H1 (cell line): ENCODE measurements around the gene SMAP1. TPM values are rescaled to one million over a fixed set of nuclear protein-coding genes. Genes with fewer than 3 reads are reported as not detected.

Source experiments
- CTCF ChIA-PET: fragments of 300-600 bp; sonication (Branson Sonifier 250); formaldehyde crosslinking; loops from one replicate; lab custom pipeline; 2021; ENCODE audit not compliant: partially characterized antibody; lab: Charles Lee
- POLR2A ChIA-PET: fragments of 300-600 bp; sonication (Branson Sonifier 250); formaldehyde crosslinking; loops from one replicate; lab custom pipeline; 2021; ENCODE audit warnings: inconsistent platforms; ENCODE audit not compliant: partially characterized antibody; lab: Charles Lee
- DNase-seq, 2 experiments: peaks; one replicate each; pipeline versions ENCODE4 v3.0.0 to v3.0.0-alpha.2; 2010 to 2022; ENCODE audit warnings: low spot score in 2 of 2, low read depth in 1 of 2, mixed read lengths in 1 of 2
- FAIRE-seq: peaks from 2 replicates; lab custom pipeline; 2011; peaks lifted over from hg19 to GRCh38; lab: Jason Lieb, UNC
- H2AFZ ChIP-seq: 2 replicates; pipeline ENCODE4 v1.8.1; 2012; ENCODE audit warnings: low read length, inconsistent platforms
- H2AK5ac ChIP-seq: 2 replicates; pipeline ENCODE4 v1.6.1; 2013; ENCODE audit warnings: low read depth, low read length
- H2BK120ac ChIP-seq: replicated peaks from 2 replicates; pipeline ENCODE3; 2013; ENCODE audit warnings: low read depth, low read length, inconsistent platforms
- H2BK12ac ChIP-seq: 2 replicates; pipeline ENCODE4 v1.6.1; 2013; ENCODE audit warnings: low read depth, low read length
- H2BK15ac ChIP-seq: 2 replicates; pipeline ENCODE4 v1.6.1; 2013; ENCODE audit warnings: low read length
- H2BK20ac ChIP-seq: 2 replicates; pipeline ENCODE4 v1.6.1; 2013; ENCODE audit warnings: low read length
- H2BK5ac ChIP-seq: 2 replicates; pipeline ENCODE4 v1.6.1; 2013; ENCODE audit warnings: low read depth, low read length
- H3K14ac ChIP-seq: 2 replicates; pipeline ENCODE4 v1.6.1; 2013; ENCODE audit warnings: inconsistent platforms; ENCODE audit not compliant: insufficient read length
- H3K18ac ChIP-seq: 2 replicates; pipeline ENCODE4 v1.6.1; 2013; ENCODE audit warnings: low read length; ENCODE audit errors: extremely low read depth
- H3K23ac ChIP-seq: 2 replicates; pipeline ENCODE4 v1.6.1; 2013; ENCODE audit warnings: inconsistent platforms; ENCODE audit not compliant: insufficient read length
- H3K23me2 ChIP-seq: 2 replicates; pipeline ENCODE4 v1.6.1; 2013; ENCODE audit warnings: low read depth, low read length
- H3K27ac ChIP-seq: 2 replicates; pipeline ENCODE4 v1.6.1; 2011; ENCODE audit warnings: low read depth, low read length, inconsistent platforms
- H3K27me3 ChIP-seq, 4 experiments: replicated peaks in 1 of 4; 1 replicate in 1 of 4; 2 replicates in 3 of 4; pipeline versions ENCODE4 v1.6.1 to v1.8.1; 2011 to 2013; ENCODE audit warnings: low read length in 3 of 4, mild to moderate bottlenecking in 3 of 4, inconsistent platforms in 2 of 4, mixed read lengths in 2 of 4, moderate library complexity in 1 of 4; ENCODE audit not compliant: control insufficient read depth in 3 of 4, insufficient read depth in 3 of 4; ENCODE audit errors: extremely low read depth in 1 of 4
- H3K36me3 ChIP-seq, 4 experiments: 2 replicates each; pipeline versions ENCODE4 v1.6.1 to v1.8.1; 2011 to 2013; ENCODE audit warnings: mild to moderate bottlenecking in 4 of 4, low read length in 3 of 4, moderate library complexity in 2 of 4, control low read depth in 1 of 4, inconsistent platforms in 1 of 4; ENCODE audit not compliant: insufficient read depth in 4 of 4, control insufficient read depth in 2 of 4
- H3K4ac ChIP-seq: replicated peaks from 2 replicates; pipeline ENCODE3; 2013; ENCODE audit warnings: low read length, low read depth, mixed read lengths, inconsistent platforms; ENCODE audit not compliant: insufficient read length
- H3K4me1 ChIP-seq, 4 experiments: replicated peaks in 1 of 4; 1 replicate in 1 of 4; 2 replicates in 3 of 4; pipeline versions ENCODE4 v1.6.1 to v1.8.1; 2011 to 2013; ENCODE audit warnings: low read length in 3 of 4, inconsistent platforms in 2 of 4, mixed read lengths in 1 of 4; ENCODE audit not compliant: insufficient read depth in 4 of 4, control insufficient read depth in 3 of 4
- H3K4me2 ChIP-seq, 2 experiments: 2 replicates each; pipeline versions ENCODE4 v1.6.1 to v1.8.1; 2011 to 2013; ENCODE audit warnings: low read depth in 2 of 2, low read length in 2 of 2, control low read depth in 1 of 2, inconsistent platforms in 1 of 2, mild to moderate bottlenecking in 1 of 2; ENCODE audit not compliant: insufficient read depth in 1 of 2
- H3K4me3 ChIP-seq, 4 experiments: fragments of 200-600, 300-600 bp in 1 of 4; sonication (generic), shearing (Covaris generic), sonication (Bioruptor Twin) in 1 of 4; 2 replicates each; pipeline versions ENCODE4 v1.5.1 to v1.8.1; 2011 to 2016; ENCODE audit warnings: low read length in 4 of 4, low read depth in 3 of 4, control low read depth in 2 of 4, inconsistent platforms in 2 of 4, mild to moderate bottlenecking in 2 of 4, mixed read lengths in 1 of 4, moderate library complexity in 1 of 4; ENCODE audit not compliant: insufficient read depth in 2 of 4; ENCODE audit errors: extremely low read depth in 1 of 4
- H3K56ac ChIP-seq: replicated peaks from 2 replicates; pipeline ENCODE3; 2013; ENCODE audit warnings: low read depth, mild to moderate bottlenecking, mixed read lengths, low read length, inconsistent platforms; ENCODE audit not compliant: insufficient read length
- H3K79me1 ChIP-seq: 2 replicates; pipeline ENCODE4 v1.6.1; 2013; ENCODE audit warnings: low read depth, low read length, control low read depth
- H3K79me2 ChIP-seq, 2 experiments: 2 replicates each; pipeline versions ENCODE4 v1.6.1 to v1.8.1; 2012 to 2013; ENCODE audit warnings: low read length in 2 of 2, mild to moderate bottlenecking in 2 of 2, inconsistent platforms in 1 of 2; ENCODE audit not compliant: insufficient read depth in 2 of 2, control insufficient read depth in 1 of 2
- H3K9ac ChIP-seq, 4 experiments: replicated peaks in 1 of 4; 1 replicate in 1 of 4; 2 replicates in 3 of 4; pipeline versions ENCODE4 v1.6.1 to v1.8.1; 2011 to 2013; ENCODE audit warnings: low read depth in 3 of 4, low read length in 3 of 4, control low read depth in 2 of 4, mild to moderate bottlenecking in 2 of 4, moderate library complexity in 2 of 4, inconsistent platforms in 1 of 4; ENCODE audit errors: extremely low read depth in 1 of 4
- H3K9me3 ChIP-seq, 2 experiments: 2 replicates each; pipeline versions ENCODE4 v1.6.1 to v1.8.1; 2012 to 2013; ENCODE audit warnings: mild to moderate bottlenecking in 2 of 2, moderate library complexity in 2 of 2, control low read depth in 1 of 2, inconsistent platforms in 1 of 2, low read depth in 1 of 2, low read length in 1 of 2, mixed read lengths in 1 of 2; ENCODE audit not compliant: insufficient read depth in 2 of 2
- H4K20me1 ChIP-seq, 2 experiments: replicated peaks in 1 of 2; 2 replicates each; pipeline versions ENCODE3 to v1.8.1; 2011 to 2013; ENCODE audit warnings: inconsistent platforms in 2 of 2, low read length in 2 of 2, mild to moderate bottlenecking in 1 of 2; ENCODE audit not compliant: insufficient read depth in 2 of 2, control insufficient read depth in 1 of 2
- H4K5ac ChIP-seq: 2 replicates; pipeline ENCODE4 v1.6.1; 2013; ENCODE audit warnings: low read length, low read depth, mixed read lengths, inconsistent platforms; ENCODE audit not compliant: insufficient read length
- H4K8ac ChIP-seq: 2 replicates; pipeline ENCODE4 v1.8.0; 2013; ENCODE audit warnings: mild to moderate bottlenecking, moderate library complexity, low read length, inconsistent platforms; ENCODE audit not compliant: insufficient read depth; ENCODE audit errors: extremely low read depth
- H4K91ac ChIP-seq: replicated peaks from 2 replicates; pipeline ENCODE3; 2013; ENCODE audit warnings: low read length, mixed read lengths, inconsistent platforms; ENCODE audit not compliant: insufficient read length
- CHD1 ChIP-seq: IDR thresholded peaks from 2 replicates; pipeline ENCODE4 v1.6.1; 2012; ENCODE audit warnings: low read depth, low read length, improper control_type of control experiment
- HDAC2 ChIP-seq, 2 experiments: fragments of 300-600 bp in 1 of 2; sonication (generic) in 1 of 2; IDR thresholded peaks; 2 replicates each; pipeline ENCODE4 v1.6.1; 2011 to 2012; ENCODE audit warnings: low read depth in 2 of 2, low read length in 2 of 2, mild to moderate bottlenecking in 2 of 2, moderate library complexity in 2 of 2, borderline replicate concordance in 1 of 2, inconsistent platforms in 1 of 2
- KDM4A ChIP-seq: IDR thresholded peaks from one replicate; pipeline ENCODE4 v1.7.1; 2012; ENCODE audit warnings: low read depth, mild to moderate bottlenecking, moderate library complexity, low read length, inconsistent platforms; ENCODE audit not compliant: severe bottlenecking
- KDM5A ChIP-seq: fragments of 200-600 bp; IDR thresholded peaks from 2 replicates; pipeline ENCODE4 v1.7.1; 2012; ENCODE audit warnings: mild to moderate bottlenecking, low read length, inconsistent platforms, mixed read lengths
- POLR2AphosphoS5 ChIP-seq: IDR thresholded peaks from 2 replicates; pipeline ENCODE4 v1.6.1; 2011; ENCODE audit warnings: low read depth, low read length
- RFX5 ChIP-seq: IDR thresholded peaks from 2 replicates; pipeline ENCODE4 v1.6.1; 2011; ENCODE audit warnings: low read depth, low read length, improper control_type of control experiment, borderline replicate concordance
- SIX5 ChIP-seq: IDR thresholded peaks from 2 replicates; pipeline ENCODE4 v1.6.1; 2011; ENCODE audit warnings: mild to moderate bottlenecking, low read depth, low read length
- SP4 ChIP-seq: IDR thresholded peaks from 2 replicates; pipeline ENCODE4 v1.6.1; 2012; ENCODE audit warnings: low read length, inconsistent platforms
- WGBS, 2 experiments: shearing (Covaris generic) in 1 of 2; methylation state at CpG; one replicate each; pipeline versions ENCODE4 v1.1.6 to v1.1.7; 2013 to 2015; ENCODE audit warnings: low lambda C conversion rate in 2 of 2, mixed read lengths in 2 of 2, inconsistent platforms in 1 of 2, low coverage in 1 of 2, missing lambda C conversion rate in 1 of 2; ENCODE audit not compliant: insufficient replicate concordance in 2 of 2, insufficient coverage in 1 of 2, insufficient read length in 1 of 2; ENCODE audit errors: extremely low coverage in 1 of 2, missing lambda C conversion rate in 1 of 2; 5-methylcytosine and 5-hydroxymethylcytosine counted together
- polyA plus RNA-seq, 7 experiments: library from polyadenylated mRNA; depleted of rRNA in 3 of 7; stranded (reverse) in 5 of 7; unstranded in 2 of 7; fragments of >200 nt in 5 of 7; fragments of 200-250 nt in 2 of 7; gene quantifications; 1 replicate in 5 of 7; 2 replicates in 1 of 7; 4 replicates in 1 of 7; pipeline versions ENCODE4 v1.2.1 to v1.2.3, GENCODE V29; 2011 to 2013; ENCODE audit warnings: missing spikeins in 2 of 7, mixed read lengths in 2 of 7
- total RNA-seq: library from RNA; stranded (reverse); fragmentation: NEBNext Ultra II Directional; extraction: Animal tissue kit (Norgen Biotek cat#: 25700); gene quantifications from 2 replicates; pipeline ENCODE4 v1.2.1, GENCODE V29; 2021
- TF ChIP-seq, protein P1 (sequence below): IDR thresholded peaks from 2 replicates; pipeline ENCODE4 v1.6.1; 2011; ENCODE audit warnings: low read depth, mild to moderate bottlenecking, low read length; ENCODE audit not compliant: insufficient read depth

The SMAP1 gene
- total and polyA plus RNA-seq, 2 of the 8 experiments (the other 6 are each of a cell fraction or from before 2014, with no cell fraction given), result 18.8 to 32.4 TPM

DNA sequence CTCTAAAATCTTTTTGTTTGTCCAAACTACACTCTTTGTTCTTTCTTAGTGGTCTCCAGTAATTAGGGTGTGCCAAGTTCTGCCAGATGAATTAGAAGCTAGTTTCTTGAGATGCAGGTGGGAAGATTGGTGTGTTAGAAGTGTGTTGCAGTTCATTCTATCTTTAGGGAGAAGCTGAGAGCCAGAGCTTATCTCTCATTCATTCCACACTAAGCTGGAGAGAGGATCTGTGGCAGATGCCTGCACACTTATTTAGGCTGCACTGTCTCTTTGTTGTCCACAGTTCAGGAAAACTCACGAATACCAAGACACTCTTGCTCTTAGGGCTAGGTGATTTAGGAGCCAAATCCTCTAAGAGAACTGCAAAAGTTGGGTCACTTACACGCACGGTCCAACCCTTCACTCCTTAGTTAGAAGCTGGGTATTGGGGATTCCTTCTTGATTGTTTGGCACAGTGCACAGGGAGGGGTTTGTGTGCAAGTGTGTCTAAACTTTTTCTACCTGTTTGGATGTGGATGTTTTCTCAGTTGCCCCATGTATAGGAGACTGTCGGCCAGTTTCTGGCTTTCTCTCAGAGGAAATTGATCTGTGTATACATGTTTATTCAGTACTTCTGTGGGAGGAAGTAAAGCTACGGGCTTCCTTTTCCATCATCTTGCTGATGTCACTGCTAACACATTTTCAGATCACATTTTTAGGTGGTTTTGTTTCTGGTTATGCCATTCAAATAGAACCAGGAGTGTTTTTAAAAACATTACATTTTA lies 49.5 kb downstream of the SMAP1 start:
- Histone ChIP-seq H4K20me1 (no peaks in the 10 kb centered on the region), H3K79me1 (peaks cover 3% of the 10 kb centered on the region; the same call in 1 of the 2 replicates), H3K27ac (no peak overlapping the region), H2BK120ac (no peak overlapping the region), H4K91ac (no peak overlapping the region), H3K4ac (no peak overlapping the region), H3K56ac (no peak overlapping the region), H2AFZ (no peak overlapping the region), H3K4me2 (no peak overlapping the region), H3K23me2 (no peaks in the 10 kb centered on the region), H2BK20ac (no peak overlapping the region), H2BK12ac (no peak overlapping the region), H3K4me3 (no peak overlapping the region), H4K5ac (no peak overlapping the region), H3K27me3 (no peaks in the 10 kb centered on the region), H3K23ac (no peak overlapping the region), H3K4me1 (no peaks in the 10 kb centered on the region), H3K18ac (no peak overlapping the region), H2BK5ac (no peak overlapping the region), H4K8ac (no peak overlapping the region), H3K79me2 (peaks cover 0 to 46% of the 10 kb centered on the region in 2 experiments; a peak in 2 of 4 replicates), H3K9me3 (peaks cover 5 to 8% of the 10 kb centered on the region in 2 experiments), H3K14ac (no peak overlapping the region), H2BK15ac (no peak overlapping the region), H3K9ac (no peak overlapping the region), H3K36me3 (no peaks in the 10 kb centered on the region), H2AK5ac (no peak overlapping the region)
- FAIRE-seq, result no peak
- CTCF ChIA-PET, result interaction anchor here (0.5 to 3.5 kb wide), 4 partner anchors 10 to 167 kb away, joined by 5 to 19 read pairs (median 8); no protein-coding TSS in a partner anchor
- no peak for DNase-seq
- 87% methylated on average over 5 of the region's 5 CpGs; no CpG with 5 or more reads in 1 of the 2 experiments for WGBS, 2 experiments
- POLR2A ChIA-PET, result interaction anchor here (1.2 kb wide), 1 partner anchor 9 kb away, joined by 3 read pairs; no protein-coding TSS in a partner anchor
- TF ChIP-seq POLR2AphosphoS5 (no peak), KDM4A (no peak), CHD1 (no peak), HDAC2 (IDR thresholded peaks at IDR 0.05; ENCODE audit: borderline replicate concordance in 1 of 2, low read depth in 2 of 2, low read length in 2 of 2) (no peak), RFX5 (no peak), SP4 (no peak), SIX5 (no peak), KDM5A (no peak)
- TF ChIP-seq, protein P1, sequence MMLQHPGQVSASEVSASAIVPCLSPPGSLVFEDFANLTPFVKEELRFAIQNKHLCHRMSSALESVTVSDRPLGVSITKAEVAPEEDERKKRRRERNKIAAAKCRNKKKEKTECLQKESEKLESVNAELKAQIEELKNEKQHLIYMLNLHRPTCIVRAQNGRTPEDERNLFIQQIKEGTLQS, result no peak
